Activated CD4-positive, CD25-positive, alpha-beta regulatory T cell treated with anti-CD3 and anti-CD28 coated beads, Interleukin-2, amount 50 U/mL, for 24 hours (primary cell): ENCODE results near the gene SLC7A6.

Experiments used
- ATAC-seq, 2 donors: fragments of 150-1000 bp; cut with Tn5 transposase; one replicate each; pipeline ENCODE4 v1.10.0; 2021; ENCODE audit warnings: mild to moderate bottlenecking in 1 of 2, moderate library complexity in 1 of 2

SLC7A6 gene

GRCh38 chr16:68310774-68311511 lies 46.6 kb downstream of the SLC7A6 start, which contains the start of the genes PRMT7 and SLC7A6OS:
Gene PRMT7, plus strand, starts transcription at chr16:68311019. Its CDS starts 4,961 bp downstream, at chr16:68315980.
Gene SLC7A6OS, minus strand, starts transcription at chr16:68310946. Its CDS starts 20 bp downstream, at chr16:68310926.
- peak; percentile 99 for ATAC-seq

DNA sequence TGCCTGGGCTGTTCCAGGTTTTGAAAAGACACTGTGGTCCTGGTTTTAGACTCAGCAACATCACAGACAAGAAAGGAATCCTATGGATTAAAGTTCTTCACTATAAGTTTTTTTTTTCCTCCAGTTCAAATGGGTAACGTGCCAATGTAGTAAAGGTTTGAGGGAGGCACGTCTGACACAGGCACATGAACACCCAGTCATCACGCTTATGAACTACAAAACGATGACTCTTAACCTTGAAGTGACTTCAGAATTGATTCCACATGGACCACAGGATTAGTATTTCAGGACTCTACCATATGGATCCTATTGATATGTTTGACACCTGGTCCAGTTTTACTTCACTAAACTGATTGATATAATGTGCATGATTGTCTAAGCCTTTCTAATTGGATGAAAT lies 48.8 kb downstream of the SLC7A6 start:
- no peak for ATAC-seq

GRCh38 chr16:68319185-68319908 lies 55.0 kb downstream of the SLC7A6 start:
- peak; percentile 100 for ATAC-seq

DNA sequence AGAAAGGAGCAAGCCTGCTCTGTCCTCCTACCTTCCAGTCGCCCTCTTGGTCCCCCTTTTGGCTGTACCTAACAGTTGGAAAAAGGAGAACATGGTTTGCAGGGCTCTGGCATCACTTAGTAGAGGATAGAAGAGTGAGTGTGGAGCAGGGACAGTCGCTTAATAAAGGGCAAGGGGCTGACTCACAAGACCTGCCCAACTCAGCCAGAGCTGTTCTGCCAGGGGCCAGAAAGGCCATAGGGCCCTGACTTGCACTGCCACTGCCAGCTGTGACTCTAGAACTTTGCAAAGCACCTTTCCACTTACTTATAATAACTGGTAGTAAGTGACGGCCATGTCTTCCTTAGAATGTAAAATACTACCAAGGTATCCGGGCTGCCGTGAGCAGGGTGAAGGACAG lies 60.0 kb downstream of the SLC7A6 start:
- no peak for ATAC-seq

DNA sequence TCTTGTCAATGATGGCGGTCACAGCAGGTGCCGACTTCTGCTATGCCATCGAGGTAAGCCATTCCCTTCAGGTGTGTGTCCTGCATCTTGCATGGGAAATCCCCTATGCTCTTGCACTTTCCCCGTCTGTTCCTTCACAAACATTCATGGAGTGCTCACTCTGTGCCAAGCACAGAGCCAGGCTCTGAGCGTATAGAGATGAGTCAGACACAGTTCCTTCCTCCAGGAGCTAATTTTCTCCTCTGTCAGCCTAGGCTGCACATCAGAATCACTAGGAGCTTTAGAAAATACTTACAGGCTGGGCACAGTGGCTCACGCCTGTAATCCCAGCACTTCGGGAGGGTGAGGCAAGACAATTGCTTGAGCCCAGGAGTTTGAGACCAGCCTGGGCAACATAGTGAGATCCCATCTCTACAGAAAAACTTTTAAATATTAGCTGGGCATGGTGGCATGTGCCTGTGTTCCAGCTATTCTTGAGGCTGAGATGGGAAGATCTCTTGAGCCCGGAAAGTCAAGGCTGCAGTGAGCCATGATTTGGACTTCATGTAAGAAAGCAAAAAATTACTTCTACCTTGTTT lies 60.5 kb downstream of the SLC7A6 start:
- ATAC-seq, result no peak

DNA sequence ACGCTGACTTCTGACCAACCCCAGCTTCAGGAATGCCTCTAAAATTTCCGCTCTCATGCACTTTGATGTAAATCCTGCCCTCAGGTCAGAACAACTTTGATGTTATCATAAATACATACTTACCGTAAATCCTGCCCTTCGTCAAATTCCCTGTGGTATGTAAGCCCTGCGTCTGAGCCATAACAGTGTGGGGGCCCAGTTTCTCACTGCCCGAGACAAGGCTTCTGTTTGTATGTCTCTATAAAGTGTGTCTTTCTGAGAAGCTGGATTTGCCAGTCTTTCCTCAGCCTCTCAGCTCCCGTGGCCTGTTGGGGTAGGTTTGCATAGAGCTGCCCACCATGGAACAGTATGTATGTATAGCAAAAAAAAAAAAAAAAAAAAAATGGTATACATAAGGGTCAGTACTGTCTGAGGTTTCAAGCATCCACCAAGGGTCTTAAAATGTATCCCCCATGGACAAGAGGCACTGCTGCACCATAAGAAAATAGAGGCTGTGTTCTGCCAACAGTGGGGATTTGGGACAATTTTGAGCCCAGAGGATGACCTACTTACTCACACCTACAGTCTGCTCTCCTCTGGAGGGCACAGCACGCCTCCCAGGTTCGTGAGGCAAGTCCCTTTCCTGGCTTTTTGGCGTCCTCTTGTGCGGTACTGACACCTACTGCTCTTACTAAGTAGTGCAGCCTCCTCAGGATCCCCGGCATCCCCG lies 64.0 kb downstream of the SLC7A6 start:
- peak; percentile 92 to 95 for ATAC-seq

DNA sequence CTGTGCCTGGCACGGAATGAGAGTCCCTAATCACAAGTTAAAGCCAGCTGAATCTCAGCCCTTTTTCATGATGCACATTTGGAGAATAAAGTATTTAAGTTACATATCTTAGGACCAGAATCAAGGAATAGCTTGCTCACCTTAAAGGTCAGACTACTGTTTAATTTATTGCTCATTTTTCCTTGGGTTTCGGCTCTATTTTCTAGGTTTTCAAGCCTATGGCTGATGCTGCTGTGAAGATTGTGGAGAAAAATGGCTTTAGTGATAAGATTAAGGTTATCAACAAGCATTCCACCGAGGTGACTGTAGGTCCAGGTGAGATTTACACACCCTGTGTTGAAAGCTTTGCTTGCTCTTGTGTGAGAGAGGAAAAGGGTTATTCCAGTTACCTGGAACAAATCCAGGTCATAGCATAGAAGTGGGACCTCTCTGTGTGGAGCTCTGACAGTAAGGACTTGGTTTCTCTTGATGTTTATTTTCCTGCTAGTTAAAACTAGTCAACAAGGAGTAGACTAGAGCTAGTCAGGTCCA lies 64.6 kb downstream of the SLC7A6 start:
- no peak for ATAC-seq

DNA sequence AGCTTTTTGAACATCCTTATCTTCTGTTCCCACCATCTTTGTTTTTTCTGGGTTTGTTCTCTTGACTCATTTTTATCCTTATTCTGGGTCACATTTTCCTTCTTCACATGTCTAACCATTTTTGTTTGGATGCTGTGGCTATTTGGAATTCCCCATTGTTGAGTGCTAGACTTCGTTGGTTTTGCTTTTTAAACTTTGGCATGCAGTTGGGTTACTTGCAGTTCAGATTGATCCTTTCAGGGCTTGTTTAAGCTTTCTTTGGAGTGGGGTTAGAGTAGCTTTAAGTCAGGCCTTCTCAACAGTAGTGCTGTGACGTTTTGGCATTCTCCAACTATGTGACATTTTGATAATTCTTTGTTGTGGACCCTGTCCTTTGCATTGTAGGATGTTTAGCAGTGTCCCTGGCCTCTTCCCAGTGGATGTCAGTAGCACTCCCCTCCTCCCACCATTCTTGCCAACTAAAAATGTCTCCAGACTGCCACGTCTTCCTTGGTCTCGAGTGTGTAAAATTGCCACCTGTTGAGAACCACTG lies 67.6 kb downstream of the SLC7A6 start:
- ATAC-seq, result no peak

DNA sequence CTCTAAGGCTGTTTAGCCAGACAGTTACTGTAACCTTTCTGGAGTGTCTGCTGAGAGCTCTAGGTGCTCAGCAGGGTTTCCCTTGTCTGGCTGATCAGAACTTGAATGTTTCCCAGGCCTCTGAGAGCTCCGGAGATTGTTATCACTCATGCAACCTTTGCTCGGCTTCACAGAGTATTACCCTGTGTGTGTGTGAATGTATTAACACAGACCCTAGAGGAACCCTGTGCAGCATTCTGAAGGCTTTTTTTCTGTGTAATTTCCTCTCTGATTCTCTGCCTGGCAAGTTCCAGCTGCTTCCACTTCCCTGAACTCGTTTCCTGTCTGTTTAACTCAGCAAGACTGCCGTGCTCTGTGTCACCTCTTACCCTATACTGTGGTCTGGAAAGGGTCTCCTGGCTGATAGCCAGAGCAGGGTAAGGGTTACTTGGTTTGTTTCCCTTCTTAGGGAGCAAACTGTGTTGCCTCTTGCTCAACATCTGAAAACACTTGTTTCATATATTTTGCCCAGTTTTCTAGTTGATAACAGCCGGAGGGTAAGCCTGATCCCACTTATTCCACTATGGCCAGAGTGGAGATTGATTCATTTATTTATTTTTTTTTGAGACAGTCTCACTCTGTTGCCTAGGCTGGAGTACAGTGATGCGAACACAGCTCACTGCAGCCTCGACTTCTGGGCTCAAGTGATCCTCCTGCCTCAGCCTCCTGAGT lies 68.2 kb downstream of the SLC7A6 start:
- peak; percentile 17 to 33 for ATAC-seq

DNA sequence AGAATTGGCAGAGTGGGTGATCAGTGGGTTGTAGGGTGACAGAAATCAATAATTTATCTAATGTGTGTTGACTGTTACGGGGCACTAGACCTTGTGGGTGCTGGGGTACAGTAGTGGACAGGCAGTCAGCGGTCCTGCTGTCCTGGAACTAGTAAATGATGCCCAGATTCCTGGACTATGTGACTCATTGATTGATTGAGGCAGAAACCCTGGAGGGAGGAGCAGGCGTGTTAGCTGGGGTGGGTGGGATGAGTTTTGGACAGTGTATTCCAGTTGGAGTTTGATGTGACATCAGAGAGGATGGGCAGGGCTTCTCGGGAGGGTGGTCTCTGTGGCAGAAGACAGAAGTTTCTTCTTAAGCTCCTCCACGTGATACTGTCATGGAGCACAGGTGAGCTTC lies 70.8 kb downstream of the SLC7A6 start:
- ATAC-seq, result no peak

DNA sequence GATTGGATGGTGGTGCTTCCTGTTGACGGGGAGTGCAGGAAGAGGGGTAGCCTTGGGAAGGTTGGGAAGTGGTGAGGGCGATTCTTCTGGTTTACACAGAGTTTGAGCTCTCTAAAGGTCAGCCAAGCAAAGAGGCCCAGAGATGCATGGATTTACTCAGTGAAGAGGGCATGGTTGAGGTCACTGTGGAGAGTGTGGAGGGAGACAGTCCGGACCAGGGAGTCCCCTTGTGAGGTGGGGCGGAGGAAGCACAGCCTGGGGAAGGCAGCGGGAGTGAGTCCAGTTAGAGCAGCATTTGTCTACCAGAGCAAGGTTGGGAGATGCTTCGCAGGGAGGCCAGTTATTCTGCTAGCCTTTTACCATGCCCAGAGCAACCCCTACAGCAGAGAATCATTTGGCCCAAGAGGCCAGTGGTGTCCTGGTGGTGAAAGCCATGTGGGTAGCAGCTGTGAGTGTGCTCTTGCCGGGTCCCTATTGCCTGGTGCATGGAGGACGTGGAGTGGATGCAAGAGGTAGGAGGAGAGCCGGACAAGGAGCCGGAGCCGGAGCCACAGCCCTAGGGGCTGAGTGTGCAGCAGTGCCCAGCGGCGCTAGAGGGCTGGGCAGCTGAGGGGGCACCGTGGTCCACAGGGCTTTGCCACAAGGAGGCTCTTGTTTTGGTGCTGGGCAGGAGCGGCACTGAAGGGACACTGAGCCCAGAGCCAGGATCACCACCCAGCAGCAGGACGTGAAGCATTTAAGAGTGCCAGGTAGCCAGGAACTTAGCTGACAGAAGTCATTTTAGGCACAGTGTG lies 74.2 kb downstream of the SLC7A6 start:
- no peak for ATAC-seq

DNA sequence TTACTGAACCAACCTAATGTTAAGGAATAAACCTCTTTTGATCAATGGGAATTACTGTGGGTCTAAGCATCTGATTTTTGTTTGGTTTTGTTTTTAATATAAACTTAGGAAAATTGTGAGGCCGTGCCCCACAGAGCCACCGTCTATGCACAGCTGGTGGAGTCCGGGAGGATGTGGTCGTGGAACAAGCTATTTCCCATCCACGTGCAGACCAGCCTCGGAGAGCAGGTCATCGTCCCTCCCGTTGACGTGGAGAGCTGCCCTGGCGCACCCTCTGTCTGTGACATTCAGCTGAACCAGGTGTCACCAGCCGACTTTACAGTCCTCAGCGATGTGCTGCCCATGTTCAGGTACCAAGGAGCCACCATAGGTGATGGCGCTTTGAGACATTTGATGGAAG lies 74.9 kb downstream of the SLC7A6 start:
- no peak for ATAC-seq

DNA sequence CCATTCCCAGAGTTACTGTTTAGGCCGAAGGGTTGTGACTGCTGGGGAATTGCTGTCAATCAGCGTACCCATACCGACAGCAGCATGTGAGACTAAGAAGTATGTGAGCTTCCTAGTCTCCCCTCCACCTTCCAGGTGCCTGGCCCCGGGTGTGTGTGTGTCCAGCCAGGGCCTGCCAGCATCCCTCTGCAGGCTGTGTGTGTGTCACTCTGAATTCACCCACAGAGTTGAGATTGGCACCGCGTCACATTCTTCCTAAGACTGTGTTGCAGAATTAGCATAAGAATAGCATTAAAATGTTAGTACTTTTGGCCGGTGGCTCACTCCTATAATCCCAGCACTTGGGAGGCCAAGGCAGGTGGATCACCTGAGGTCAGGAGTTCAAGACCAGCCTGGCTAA lies 78.3 kb downstream of the SLC7A6 start:
- no peak for ATAC-seq

GRCh38 chr16:68343137-68343536 lies 78.8 kb downstream of the SLC7A6 start:
- ATAC-seq, result no peak

DNA sequence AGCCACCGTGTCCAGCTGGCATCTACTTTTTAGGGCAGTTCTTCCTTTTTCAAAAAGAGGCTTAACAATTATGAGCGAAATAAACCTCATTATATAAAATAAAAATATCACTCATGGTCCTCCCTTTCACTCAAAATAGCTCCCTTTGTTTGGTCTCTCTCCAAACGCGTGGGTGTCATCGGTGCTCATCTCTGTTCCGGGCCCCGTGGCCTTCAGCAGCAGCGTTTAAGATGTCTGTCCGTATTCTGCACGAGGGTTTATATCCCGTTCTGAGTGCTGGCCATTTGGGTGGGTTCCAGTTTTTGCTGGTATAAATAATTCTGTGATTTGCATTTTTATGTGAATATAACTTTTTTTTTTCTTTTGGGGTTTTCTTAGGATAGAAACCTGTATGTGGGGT lies 79.9 kb downstream of the SLC7A6 start:
- no peak for ATAC-seq

GRCh38 chr16:68345351-68345810 lies 81.1 kb downstream of the SLC7A6 start:
- ATAC-seq, result no peak

DNA sequence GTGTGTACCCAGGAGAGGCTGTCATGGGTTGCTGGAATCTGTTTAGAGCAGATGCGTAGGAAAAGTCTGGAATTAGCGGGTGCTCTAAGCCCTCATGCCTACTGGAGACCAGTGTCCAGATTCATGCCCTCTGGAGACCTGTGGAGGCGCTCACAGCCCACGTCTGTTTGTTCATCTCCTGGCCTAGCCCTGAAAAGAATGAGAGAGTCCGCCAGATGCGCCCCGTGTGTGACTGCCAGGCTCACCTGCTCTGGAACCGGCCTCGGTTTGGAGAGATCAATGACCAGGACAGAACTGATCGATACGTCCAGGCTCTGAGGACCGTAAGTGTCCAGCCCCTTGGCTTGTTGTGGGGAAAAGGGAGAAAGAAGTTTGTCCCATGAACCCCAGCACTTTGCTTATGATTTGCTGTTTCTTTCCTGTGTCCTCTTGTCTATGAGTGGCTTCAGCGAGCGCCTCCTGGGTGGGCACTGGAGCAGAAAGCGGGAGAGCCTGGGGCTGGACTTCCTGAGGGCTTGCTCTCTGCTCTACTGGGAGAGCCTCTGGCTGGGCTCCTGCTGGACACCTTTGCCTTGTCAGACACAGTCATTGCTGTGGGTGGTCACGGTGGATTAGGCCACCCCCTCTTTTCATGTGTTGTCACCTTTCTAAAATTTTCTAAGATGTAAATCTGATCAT lies 81.8 kb downstream of the SLC7A6 start:
- ATAC-seq, result no peak

- ATAC-seq, result no peak
These were observed 82.7 kb downstream of the SLC7A6 start for GRCh38 chr16:68346892-68347480.

- ATAC-seq, result no peak
These were observed 83.3 kb downstream of the SLC7A6 start for GRCh38 chr16:68347605-68348004.
